Measurements from ENCODE around the gene LUZP1.

The LUZP1 gene

DNA sequence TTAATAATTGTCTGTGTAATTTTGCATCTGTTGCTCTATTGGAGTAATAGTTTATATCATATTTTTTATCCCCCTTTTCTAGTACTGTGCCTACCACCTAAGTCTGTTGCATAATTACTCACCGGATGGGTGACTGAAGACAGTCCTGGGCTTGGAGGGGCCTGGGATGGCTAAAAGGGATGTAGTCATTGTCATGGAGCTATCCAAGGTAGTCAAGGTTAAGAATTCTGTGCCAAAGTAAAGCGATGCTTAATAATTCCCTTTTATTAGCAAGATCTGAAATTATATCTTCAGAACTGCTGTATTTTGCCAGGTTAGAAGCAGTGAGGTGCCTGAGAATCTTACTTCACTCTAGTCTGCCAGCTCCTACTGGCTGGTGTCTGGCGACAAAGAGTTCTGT is 87.8 kb downstream of the LUZP1 start:
- no peak for DNase-seq

DNA sequence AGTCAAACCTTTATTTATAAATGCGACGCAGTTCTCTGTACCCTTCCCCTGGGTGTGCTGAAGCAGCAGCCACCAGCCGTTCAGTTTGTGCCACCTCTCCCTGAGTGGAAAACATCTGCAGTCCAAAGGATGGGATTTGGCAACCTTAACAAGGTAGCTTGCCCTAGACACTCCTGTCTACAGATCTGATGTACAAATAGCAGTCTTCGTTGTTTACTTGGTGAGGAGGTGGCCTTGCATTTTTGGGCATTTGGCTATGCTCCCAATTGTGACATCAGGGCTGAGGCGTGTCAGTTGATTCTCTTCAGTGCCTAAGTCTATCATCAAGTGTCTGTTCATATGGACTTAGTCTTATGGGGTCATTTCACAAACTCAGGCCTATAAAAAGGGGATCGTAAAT is 89.6 kb downstream of the LUZP1 start:
- no peak for DNase-seq

DNA sequence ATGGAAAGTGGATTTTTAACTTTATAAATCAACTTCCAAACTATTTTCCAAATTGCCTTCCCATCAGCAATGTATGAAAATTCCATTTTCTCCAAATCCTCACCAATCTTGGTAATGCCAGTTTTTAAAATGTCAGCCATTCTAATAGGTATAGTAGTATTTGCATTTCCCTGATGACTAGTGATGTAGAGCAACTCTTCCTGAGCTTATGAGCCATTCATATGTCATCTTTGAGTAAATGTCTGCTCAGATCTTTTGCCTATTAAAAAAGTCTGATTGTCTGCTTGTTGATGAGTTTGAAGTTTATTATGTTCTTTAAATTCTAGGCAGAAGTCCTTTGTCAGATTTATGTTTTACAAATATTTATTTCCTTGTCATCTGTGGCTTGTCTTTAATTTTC is 94.6 kb downstream of the LUZP1 start:
- no peak for DNase-seq

DNA sequence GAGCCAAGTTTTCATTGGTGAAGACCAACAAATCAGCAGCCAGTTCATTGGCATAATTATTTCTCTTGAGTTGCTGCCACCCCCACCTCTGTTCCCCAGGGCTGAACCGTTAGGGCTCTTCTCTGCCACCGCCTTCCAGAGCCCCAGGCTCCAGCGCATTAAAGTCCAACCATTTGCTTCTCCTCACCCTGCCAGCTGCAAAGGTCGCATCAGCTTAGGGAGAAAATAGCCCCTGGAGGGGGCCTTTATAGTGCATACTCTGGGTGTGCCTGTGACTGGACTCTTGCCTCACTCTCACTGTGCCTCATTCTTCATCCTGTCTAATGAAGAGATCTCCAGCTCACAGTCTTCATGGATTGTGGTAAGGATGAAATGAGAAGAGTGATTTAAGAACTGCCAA is 99.0 kb downstream of the LUZP1 start:
- DNase-seq, result no peak

DNA sequence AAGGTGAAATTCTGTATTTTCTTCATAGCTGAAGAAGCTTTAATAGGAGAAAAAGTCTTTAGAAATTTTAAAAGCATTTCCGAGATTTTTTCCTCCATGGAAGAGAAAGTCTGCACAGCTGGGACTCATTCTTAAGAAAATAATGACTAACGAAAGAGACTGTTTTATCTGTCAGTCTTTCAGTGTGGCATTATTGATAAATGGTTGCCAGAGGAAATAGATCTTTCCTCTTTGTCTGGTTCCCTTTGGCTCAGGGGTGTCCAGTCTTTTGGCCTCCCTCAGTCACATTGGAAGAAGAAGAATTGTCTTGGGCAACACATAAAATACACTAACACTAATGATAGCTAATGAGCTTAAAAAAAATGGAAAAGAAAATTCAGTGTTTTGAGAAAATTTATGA is 99.5 kb downstream of the LUZP1 start:
- no peak for DNase-seq

DNA sequence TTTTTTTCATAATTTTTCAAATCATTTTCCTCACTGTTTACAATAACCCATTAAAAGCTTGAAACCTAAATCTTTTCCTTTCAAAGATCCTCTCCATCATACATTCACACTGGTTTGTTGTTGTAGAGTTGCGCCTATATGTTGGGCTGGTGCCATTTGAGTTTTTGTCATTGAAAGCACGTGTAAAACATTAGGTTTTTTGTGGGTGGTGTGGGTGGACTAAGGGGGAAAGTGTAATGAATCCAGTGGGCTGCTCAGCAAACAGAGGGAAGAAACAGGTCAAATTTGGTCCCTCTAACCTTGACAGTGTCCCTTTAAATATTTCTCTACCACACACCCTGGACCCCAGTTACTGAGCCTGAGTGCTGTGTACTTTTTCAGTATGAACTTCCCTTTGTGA is 102.6 kb downstream of the LUZP1 start:
- no peak for DNase-seq

DNA sequence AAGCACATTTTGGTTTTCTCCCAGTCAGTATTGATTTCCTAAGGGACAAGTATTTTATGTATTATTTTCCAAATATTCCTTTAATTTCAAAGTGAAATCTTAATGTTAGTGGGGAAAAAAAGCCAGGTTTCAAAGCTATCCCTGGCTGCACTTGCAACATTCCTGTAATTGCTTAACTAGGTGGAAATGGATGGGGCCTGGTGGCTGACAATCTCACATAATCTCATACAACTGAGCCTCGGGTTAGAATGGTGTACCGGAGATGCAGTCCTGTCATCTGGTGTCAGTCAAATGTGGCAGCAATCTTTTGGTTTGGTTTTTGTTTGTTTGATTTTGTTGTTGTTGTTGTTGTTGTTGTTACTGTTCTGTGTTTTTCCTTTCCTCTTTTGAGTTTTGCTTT is 103.3 kb downstream of the LUZP1 start:
- DNase-seq, result no peak

DNA sequence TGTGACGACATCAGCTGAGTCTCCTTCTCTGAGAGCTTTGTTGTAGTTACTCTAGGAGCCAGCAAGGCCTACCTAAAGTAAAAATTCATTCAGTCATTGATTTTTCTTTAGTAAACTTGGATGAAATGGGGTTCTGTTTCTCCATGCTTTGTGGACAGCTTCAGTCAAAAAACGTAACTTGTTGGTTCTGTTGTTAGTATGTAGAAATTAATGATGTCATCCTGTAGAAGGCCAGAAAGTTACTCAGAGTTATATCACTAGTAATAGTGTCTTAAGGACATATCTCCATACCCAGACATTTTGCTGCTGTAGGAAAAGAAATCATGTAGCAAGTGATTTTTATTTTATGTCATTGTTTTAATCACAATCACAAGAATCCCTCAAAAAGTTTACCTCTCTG is 106.4 kb downstream of the LUZP1 start:
- no peak for DNase-seq

DNA sequence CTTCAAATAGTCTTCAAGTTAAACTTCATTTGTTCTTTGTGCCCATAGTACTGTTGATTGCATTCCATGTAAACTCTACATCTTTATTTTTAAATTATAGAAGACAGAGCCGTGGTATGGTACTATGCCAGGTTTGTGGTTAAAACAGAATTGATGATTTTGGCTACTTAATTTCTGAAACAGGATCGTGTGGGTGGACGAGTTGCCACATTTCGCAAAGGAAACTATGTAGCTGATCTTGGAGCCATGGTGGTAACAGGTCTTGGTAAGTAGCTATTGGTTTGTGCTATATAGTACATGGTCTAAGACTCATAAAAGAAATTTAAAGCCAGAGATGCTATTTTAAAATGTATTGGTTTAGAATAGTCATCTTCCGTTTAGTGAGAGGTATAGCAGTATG is 111.4 kb downstream of the LUZP1 start:
- DNase-seq, result no peak

DNA sequence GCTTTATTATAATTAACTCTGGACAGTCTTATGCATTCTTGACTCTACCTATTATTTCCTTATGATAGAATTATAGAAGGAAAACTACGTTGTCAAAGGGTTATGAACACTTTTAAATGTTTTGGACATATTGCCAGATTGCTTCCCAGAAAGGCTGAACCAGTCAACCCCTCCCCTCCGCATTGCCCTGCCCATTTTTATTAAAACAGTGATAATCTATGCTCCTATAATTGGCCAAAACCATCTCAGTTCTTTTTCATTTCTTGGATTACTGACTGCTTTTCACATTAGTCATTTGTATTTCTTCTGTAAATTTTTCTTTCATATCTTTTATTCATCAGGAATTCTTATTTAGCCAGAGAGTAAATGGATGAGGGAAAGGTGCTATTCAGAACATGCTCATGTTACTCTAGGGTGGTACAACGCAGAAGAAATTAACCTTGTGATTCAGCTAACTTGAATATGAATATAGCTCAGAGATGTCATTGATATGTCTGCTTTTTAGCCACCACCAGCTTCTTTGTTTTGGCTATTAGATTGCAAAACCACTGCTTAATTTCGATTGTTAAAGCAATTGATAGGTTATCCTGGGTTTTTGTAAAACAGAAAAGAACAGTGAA is 117.3 kb downstream of the LUZP1 start:
- no peak for DNase-seq

DNA sequence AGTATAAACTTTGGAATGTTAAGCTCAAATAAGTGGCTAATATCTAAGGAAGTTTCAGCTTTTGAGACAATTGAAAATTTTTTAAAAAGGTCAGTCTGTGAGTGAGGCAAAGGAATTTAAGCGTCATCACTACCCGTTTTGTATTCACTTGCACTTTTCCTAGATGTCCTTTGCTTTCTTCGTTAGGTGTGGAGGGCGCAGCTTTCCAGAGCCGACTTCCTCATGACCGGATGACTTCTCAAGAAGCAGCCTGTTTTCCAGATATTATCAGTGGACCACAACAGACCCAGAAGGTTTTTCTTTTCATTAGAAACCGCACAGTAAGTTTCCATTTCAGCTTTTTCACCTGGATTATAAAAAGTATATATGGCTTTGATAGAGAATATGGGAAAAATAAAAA is 118.5 kb downstream of the LUZP1 start:
- DNase-seq, result no peak

DNA sequence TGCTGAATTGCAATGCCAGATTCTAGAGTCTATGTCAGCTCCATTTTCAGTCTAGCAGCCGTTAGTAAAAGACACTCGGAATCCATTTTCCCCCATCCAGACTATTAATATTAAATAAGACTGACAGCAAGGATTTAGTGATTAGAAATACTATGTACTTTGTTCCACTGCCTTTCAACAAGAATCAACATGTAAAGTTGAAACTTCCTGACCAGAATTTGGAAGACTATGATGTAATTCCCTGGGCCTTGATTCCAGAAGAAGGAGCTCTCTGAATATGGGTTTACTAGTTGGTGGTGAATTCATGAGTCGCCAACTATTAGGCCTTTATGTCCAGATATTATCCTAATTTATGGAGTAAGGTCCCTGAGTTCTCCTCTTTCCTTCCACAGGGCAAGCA is 124.6 kb downstream of the LUZP1 start:
- DNase-seq, result no peak

DNA sequence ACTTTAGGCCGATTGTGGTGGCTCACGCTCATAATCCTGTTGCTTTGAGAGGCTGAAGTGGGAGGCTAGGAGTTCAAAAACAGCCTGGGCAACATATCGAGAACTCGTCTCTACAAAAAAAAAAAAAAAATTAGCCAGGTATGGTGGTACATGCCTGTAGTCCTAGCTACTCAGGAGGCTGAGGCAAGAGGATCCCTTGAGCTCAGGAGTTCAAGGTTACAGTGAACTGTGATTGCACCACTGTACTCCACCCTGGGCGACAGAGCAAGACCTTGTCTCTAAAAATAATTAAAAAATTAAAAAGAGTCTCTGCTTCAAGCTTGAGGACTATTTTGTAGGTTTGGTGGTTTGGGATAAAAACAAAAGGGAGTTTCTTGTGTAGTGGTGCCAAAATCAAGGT is 128.1 kb downstream of the LUZP1 start:
- no peak for DNase-seq

DNA sequence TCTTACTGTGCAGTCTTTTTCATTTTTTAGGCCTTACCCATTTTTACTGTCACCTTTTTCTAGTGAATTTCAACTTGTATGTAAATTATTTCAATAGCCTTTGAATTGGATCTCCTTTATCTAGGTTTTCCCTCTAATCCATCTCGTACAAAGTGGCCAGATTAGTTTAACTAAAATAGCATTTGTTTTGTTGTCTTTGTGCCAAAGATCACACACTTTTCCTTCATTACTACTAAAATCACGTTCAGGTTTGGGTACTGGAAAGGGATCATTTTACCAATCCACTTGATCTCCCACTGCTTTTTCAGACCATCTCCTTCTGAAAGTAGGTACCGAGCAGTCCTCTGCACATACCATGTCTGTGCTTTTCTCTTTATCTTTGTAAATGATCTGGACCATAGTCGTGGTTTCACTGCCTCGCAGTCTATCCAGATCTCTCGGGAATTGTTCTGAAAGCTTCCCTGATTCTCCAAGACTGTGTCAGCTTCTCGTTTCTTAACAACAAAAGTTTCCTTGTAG is 129.3 kb downstream of the LUZP1 start:
- DNase-seq, result no peak

DNA sequence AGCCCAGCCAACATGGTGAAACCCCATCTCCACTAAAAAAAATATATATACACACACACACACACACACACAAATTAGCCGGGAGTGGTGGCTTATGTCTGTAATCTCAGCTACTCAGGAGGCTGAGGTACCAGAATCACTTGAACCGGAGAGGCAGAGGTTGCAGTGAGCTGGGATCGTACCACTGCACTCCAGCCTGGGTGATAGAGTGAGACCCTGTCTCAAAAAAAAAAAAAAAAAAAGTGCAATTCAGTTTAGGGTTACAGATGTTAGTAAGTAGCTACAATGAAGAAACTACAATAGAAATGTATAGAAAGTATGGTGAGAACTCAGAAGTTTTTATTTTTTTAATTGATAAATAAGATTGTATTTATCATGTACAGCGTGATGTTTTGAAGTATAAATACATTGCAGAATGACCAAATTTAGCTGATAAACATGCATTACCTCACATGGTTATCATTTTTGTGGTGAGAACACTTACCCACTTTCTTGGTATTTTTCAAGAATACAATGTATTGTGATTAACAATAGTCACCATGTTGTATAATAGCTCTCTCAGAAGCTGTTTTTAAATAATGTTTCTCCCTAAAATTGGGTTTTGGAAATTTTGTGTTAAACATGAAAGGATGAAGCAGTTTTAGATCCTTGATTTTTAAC is 131.4 kb downstream of the LUZP1 start:
- DNase-seq, result no peak

DNA sequence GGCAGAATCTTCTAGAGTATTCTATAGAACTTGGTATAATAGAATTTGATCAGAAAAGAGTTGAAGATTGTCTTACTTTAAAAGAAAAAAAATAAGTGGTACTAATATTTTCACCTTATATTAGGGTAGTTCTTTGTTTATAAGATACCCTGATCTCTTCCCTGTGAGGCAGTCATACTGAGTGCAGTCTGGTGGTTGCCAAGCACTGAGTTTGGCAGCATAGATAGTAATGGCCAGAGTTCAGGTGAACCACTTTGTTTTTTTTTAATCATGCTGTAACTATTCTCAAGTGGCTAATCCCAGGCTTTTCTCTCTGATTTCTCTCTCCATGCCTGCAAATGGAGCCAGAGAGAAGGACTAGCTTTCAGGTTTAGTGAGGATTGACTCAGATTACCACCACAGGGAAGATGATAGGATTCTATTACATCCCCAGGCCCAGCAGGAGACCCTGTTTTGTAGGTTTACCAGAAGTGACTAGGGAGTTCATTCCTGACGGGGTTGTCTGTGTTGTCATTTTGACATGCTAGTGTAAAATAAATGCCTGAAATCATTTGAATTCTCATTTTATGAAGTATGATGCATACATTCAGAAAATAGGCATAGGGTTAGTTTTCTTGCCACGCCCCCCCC is 132.7 kb downstream of the LUZP1 start:
- no peak for DNase-seq
